GM21825 (cell line): ENCODE results near the gene CYB561D1.
A peak's percentile ranks its signal among the peaks of the same experiment; 100 is the strongest.

Experiments
- ATAC-seq: cut with Tn5 transposase; IDR thresholded peaks from one replicate; pipeline ENCODE4 v1.9.1; 2021; ENCODE audit warnings: mild to moderate bottlenecking, moderate library complexity; ENCODE audit not compliant: unreplicated experiment

Gene CYB561D1

DNA sequence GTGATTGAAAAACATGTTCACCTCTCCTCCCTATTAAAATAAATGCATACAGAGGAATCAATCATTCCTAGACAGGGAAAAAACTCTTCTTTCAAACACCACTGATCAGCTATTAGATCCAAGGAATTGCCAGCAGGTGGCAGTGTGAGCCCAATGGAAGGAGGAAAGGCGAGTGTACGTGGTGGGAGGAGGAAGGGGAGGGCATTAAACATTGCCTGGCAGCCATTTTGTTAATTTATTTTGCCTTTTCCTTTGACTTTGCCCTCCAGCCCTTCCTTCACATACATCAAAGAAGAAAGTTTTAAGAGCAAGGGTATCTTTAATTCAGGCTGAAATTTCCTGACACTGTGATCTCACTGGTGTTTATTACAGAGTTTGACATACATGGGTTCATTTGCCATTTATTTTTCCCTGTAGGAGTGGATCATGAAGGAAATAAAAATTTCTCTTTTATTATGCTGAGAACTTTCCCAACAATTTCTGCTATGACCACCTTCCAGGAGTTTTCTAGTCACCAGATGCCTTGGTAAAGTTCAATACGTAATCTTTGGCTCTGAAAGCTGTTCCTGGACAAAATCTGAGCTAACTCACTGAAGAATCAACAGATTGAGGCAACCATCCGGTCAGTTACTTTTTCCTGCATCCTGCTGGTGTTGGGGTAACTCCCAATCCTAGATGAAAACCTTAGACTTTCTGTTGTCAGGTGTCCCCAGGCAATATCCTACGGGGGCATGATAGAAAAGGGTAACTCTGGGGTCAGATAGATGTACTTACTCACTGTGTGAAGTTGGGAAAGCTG lies 52.6 kb downstream of the CYB561D1 start:
- peak; percentile 45 for ATAC-seq

GRCh38 chr1:109547463-109548320 lies 53.8 kb downstream of the CYB561D1 start:
- ATAC-seq, result no peak

GRCh38 chr1:109548321-109549267 lies 54.7 kb downstream of the CYB561D1 start, which contains the start of gene GNAI3:
GNAI3 (plus strand) TSS chr1:109548615; CDS start chr1:109548721, 106 bp downstream.
- ATAC-seq, result peak; percentile 81
